Measurements from ENCODE around the gene RGS17.

The RGS17 gene

DNA sequence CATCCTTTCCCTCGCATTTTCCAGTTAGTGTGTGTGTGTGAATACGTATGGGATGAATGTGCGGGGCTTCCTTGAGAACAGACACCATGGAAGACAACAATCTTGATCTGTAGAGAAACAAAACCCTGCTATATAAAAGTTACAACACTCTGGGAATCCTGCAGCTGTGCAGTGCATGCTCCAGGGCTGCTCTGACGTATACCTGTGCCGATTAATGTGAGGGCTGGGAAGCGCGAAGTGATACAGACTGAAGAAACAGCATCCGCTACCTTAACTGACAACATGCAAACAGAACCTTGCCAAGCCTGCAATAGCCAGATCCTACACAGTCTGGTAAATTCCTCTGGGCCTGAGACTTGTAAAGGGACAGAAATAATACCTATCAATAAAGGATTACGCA, 96.9 kb downstream of the RGS17 start:
- TF ChIP-seq, protein P1, sequence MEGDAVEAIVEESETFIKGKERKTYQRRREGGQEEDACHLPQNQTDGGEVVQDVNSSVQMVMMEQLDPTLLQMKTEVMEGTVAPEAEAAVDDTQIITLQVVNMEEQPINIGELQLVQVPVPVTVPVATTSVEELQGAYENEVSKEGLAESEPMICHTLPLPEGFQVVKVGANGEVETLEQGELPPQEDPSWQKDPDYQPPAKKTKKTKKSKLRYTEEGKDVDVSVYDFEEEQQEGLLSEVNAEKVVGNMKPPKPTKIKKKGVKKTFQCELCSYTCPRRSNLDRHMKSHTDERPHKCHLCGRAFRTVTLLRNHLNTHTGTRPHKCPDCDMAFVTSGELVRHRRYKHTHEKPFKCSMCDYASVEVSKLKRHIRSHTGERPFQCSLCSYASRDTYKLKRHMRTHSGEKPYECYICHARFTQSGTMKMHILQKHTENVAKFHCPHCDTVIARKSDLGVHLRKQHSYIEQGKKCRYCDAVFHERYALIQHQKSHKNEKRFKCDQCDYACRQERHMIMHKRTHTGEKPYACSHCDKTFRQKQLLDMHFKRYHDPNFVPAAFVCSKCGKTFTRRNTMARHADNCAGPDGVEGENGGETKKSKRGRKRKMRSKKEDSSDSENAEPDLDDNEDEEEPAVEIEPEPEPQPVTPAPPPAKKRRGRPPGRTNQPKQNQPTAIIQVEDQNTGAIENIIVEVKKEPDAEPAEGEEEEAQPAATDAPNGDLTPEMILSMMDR (IDR thresholded peaks at IDR 0.05; ENCODE audit: borderline replicate concordance, control extremely low read depth, extremely low read depth, insufficient read depth, missing control alignments): no peak
- no peak for DNase-seq (ENCODE audit: low spot score)
- in situ Hi-C loops (cut with MboI; ENCODE audit: low sequenced_read_pairs, unreplicated experiment): loop anchor here (10.0 kb wide), 1 partner anchor 281 kb away; no protein-coding TSS in a partner anchor

DNA sequence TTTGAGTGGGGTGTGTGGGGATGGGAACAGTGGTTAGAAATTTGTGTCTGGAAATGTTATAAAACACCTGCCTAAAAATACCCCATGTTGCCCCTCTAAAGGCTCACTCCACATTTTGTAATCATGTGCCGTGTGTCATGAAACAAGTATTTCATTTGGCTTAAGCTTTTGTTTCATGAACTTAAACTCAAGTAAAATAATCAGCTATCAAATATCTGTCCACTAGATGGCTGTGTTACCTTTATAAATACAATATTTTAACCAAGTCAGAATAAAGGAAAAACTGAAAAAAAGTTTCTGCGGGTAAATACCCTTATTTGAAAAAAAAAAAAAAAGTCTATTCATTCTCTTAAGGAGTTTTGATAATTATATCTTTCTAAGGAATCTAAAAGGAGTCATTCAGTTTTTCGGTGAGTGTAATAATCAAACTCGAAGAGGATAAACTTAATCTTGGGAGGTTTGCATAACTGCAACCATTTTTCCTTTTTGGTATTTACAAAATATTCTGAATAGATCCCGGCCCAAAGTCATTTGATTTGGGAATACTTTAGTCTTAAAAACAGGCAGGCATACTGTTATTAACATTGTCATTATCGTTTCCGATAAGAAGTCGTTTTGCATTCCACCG, 98.7 kb downstream of the RGS17 start:
- no peak for DNase-seq (ENCODE audit: low spot score)
- in situ Hi-C loops (cut with MboI; ENCODE audit: low sequenced_read_pairs, unreplicated experiment): loop anchor here (10.0 kb wide), 1 partner anchor 282 kb away; no protein-coding TSS in a partner anchor

DNA sequence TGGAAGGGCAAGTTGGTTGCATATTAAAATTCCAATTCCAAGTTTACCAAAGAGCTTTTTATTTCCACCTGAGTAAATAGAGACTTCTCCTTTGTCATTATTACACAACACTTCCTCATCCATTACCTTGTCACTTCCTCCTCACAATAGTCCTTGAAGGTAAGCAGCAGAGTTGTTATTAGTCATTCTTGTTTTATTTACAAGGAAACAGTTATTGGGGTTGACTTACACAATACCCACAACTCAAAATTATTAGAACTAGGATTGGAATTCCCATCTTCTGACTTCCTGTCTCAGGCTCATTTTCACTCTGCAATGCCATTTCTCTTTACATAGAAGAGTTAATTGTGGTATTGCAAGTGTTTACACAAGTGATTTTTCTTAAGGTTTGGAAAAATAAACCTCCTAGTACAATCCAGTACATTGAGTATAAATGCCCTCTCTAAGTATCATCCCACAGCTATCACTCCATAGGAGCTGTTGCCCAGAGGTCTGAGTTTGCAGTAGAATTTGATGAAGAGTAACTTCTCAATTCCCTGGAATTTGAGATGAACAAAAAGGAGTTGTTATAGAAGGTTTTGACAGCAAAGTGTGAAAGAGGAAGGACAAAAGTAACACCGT, 99.6 kb downstream of the RGS17 start:
- DNase-seq (ENCODE audit: low spot score): no peak
- in situ Hi-C loops (cut with MboI; ENCODE audit: low sequenced_read_pairs, unreplicated experiment): loop anchor here (10.0 kb wide), 1 partner anchor 283 kb away; no protein-coding TSS in a partner anchor
- TF ChIP-seq, protein P1 (IDR thresholded peaks at IDR 0.05; ENCODE audit: borderline replicate concordance, control extremely low read depth, extremely low read depth, insufficient read depth, missing control alignments): no peak

More for the DNA sequence above, 98.7 kb downstream of the RGS17 start:
- TF ChIP-seq, protein P1 (IDR thresholded peaks at IDR 0.05; ENCODE audit: borderline replicate concordance, control extremely low read depth, extremely low read depth, insufficient read depth, missing control alignments): no peak

DNA sequence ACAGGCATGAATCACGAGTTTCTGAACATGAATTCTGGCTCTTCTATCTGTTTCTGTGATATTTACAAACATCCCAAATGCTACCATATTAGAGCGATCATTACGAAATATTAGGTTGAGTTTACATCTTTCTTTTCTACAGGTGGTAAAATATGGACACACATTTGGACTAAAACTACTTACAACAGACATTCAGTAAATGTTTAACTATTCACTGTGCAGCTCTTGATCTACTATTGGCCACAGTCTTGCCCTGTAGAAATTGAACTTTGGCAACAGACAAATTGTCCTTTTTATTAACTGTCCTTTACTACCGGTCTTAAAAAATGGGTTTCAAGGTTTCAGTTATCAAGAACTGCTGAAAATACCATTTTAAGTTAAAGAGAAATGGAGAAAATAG, 102.1 kb downstream of the RGS17 start:
- TF ChIP-seq, protein P1 (IDR thresholded peaks at IDR 0.05; ENCODE audit: borderline replicate concordance, control extremely low read depth, extremely low read depth, insufficient read depth, missing control alignments): no peak
- no peak for DNase-seq (ENCODE audit: low spot score)
- in situ Hi-C loops (cut with MboI; ENCODE audit: low sequenced_read_pairs, unreplicated experiment): loop anchor here (10.0 kb wide), 2 partner anchors 74 to 164 kb away; no protein-coding TSS in a partner anchor

DNA sequence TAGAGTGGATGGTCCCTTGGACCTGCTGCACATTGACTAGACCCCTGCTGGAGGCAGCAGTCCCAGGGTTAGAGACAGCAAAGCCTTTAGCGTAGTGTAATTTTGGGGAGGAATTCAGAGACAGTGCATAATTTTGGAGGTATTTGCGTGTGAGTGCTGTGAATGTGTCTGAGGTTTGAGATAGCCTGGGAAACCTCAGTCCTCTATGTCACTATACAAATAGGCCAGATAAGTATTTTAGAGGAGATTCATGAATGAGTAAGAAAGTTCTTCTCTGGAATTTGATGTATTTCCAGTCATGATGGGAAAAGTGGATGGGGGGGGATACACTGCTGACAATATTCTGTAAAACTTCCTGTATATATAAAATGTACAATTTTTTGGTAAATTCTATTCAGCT, 102.8 kb downstream of the RGS17 start:
- DNase-seq (ENCODE audit: low spot score): no peak
- TF ChIP-seq, protein P1 (IDR thresholded peaks at IDR 0.05; ENCODE audit: borderline replicate concordance, control extremely low read depth, extremely low read depth, insufficient read depth, missing control alignments): no peak
- in situ Hi-C loops (cut with MboI; ENCODE audit: low sequenced_read_pairs, unreplicated experiment): loop anchor here (10.0 kb wide), 2 partner anchors 73 to 163 kb away; no protein-coding TSS in a partner anchor

DNA sequence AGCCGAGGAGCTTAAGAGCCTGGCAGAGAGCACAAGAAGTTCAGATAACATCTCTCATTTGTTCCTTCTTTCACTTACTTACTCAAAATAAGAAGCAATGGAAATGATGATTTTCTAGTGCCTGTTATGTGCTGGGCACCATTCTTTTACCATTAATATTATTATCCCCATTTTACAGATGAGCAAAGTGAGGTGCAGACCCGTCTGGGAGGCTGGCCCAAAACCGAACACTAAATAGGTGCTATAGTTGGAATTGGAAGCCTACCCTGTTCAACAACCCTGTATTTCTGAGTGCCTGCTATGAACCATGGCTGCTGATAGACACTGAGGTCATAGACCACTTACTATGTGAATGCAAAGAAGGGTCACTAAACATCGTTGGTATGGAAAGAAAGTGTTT, 103.6 kb downstream of the RGS17 start:
- in situ Hi-C loops (cut with MboI; ENCODE audit: low sequenced_read_pairs, unreplicated experiment): loop anchor here (10.0 kb wide), 2 partner anchors 73 to 163 kb away; no protein-coding TSS in a partner anchor
- DNase-seq (ENCODE audit: low spot score): no peak
- TF ChIP-seq, protein P1 (IDR thresholded peaks at IDR 0.05; ENCODE audit: borderline replicate concordance, control extremely low read depth, extremely low read depth, insufficient read depth, missing control alignments): no peak
